IMR-90 (cell line): ENCODE results near the gene RPGR.

Experiments
- BHLHE40 ChIP-seq: fragments of 150-350 bp; IDR thresholded peaks from 2 replicates; pipeline ENCODE4 v1.6.1; 2016; ENCODE audit warnings: mild to moderate bottlenecking, low read depth, low read length
- CEBPB ChIP-seq: IDR thresholded peaks from 2 replicates; pipeline ENCODE4 v1.6.1; 2012; ENCODE audit warnings: low read depth, low read length, improper control_type of control experiment
- POLR2A ChIP-seq: IDR thresholded peaks from 2 replicates; pipeline ENCODE4 v1.6.1; 2012; ENCODE audit warnings: mild to moderate bottlenecking, low read depth, low read length
- TF ChIP-seq, protein P1 (sequence below): conservative IDR thresholded peaks from 2 replicates; pipeline ENCODE4 v1.5.1; 2012; ENCODE audit warnings: mild to moderate bottlenecking, low read depth, low read length, improper control_type of control experiment

DNA sequence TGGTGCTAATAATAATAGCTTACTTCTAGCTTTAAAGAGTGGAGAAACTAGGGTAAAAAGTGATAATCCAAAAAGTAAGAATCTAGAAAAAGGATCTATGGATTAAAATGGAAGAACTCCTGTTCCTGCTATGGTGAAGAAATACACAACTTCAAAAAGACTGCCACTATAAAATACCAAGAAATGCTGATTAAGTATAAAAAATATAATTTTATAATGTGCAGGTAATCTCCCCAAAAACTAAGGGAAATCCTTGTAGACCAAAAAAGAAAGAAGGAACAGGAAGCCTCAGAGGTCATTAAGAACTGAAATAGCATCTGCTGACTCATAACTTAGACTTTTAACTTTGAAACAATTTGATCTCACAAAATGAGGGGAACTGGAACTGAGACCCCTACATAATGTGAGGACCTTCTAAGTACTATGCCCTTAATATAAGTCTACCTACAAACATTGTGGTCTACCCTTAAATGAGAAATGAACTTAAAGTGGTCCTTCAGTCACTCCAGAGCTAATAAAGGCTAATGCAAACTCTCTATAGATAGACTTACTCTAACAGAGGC is 56.1 kb downstream of the RPGR start:
- TF ChIP-seq CEBPB (no peak), BHLHE40 (no peak), POLR2A (no peak)
- TF ChIP-seq, protein P1, sequence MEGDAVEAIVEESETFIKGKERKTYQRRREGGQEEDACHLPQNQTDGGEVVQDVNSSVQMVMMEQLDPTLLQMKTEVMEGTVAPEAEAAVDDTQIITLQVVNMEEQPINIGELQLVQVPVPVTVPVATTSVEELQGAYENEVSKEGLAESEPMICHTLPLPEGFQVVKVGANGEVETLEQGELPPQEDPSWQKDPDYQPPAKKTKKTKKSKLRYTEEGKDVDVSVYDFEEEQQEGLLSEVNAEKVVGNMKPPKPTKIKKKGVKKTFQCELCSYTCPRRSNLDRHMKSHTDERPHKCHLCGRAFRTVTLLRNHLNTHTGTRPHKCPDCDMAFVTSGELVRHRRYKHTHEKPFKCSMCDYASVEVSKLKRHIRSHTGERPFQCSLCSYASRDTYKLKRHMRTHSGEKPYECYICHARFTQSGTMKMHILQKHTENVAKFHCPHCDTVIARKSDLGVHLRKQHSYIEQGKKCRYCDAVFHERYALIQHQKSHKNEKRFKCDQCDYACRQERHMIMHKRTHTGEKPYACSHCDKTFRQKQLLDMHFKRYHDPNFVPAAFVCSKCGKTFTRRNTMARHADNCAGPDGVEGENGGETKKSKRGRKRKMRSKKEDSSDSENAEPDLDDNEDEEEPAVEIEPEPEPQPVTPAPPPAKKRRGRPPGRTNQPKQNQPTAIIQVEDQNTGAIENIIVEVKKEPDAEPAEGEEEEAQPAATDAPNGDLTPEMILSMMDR, result no peak
